Fibroblast of lung (primary cell): Measurements from ENCODE around the gene SORCS2.

ENCODE experiments used
- EZH2 ChIP-seq: IDR thresholded peaks from 2 replicates; pipeline ENCODE4 v1.5.1; 2012; ENCODE audit warnings: low read length, control low read depth, mild to moderate bottlenecking; ENCODE audit errors: missing control alignments
- TF ChIP-seq, protein P1 (sequence below), 2 donors: IDR thresholded peaks in 1 of 2; conservative IDR thresholded peaks in 1 of 2; 1 replicate in 1 of 2; 2 replicates in 1 of 2; pipeline ENCODE4 v1.5.1; 2011 to 2012; ENCODE audit warnings: low read length in 2 of 2, control low read depth in 1 of 2, inconsistent platforms in 1 of 2, low read depth in 1 of 2, mild to moderate bottlenecking in 1 of 2

DNA sequence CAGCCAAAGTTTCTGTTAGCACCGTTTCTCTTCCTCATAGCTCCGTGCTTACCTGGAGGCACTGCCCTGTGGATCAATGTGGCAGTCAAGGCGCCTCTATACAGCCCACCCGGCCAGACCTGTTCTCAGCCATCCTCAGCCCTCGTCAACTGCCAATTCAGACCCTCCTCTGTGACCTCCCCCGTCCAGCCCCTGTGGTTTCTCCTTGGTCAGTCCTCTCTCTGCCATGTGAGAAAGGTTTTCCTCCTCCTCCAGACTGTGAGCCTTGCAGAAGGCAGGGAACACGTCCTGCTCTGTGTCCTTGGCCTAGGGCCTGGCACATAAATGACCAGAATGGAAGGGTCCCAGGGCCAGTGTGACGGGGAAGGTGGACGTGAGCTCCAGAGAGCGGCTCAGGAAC, 417.0 kb downstream of the SORCS2 start:
- TF ChIP-seq, protein P1, sequence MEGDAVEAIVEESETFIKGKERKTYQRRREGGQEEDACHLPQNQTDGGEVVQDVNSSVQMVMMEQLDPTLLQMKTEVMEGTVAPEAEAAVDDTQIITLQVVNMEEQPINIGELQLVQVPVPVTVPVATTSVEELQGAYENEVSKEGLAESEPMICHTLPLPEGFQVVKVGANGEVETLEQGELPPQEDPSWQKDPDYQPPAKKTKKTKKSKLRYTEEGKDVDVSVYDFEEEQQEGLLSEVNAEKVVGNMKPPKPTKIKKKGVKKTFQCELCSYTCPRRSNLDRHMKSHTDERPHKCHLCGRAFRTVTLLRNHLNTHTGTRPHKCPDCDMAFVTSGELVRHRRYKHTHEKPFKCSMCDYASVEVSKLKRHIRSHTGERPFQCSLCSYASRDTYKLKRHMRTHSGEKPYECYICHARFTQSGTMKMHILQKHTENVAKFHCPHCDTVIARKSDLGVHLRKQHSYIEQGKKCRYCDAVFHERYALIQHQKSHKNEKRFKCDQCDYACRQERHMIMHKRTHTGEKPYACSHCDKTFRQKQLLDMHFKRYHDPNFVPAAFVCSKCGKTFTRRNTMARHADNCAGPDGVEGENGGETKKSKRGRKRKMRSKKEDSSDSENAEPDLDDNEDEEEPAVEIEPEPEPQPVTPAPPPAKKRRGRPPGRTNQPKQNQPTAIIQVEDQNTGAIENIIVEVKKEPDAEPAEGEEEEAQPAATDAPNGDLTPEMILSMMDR (conservative IDR thresholded peaks at IDR 0.05 in 1 of 2, IDR thresholded peaks at IDR 0.05 in 1 of 2; ENCODE audit: low read depth in 1 of 2, low read length in 2 of 2) = no peak
- TF ChIP-seq EZH2 = no peak
